B cell (primary cell): Measurements from ENCODE around the gene ESPNL. TPM values are rescaled to one million over a fixed set of nuclear protein-coding genes. Genes with fewer than 3 reads are reported as not detected.
A peak's percentile ranks its signal among the peaks of the same experiment; 100 is the strongest.

Experiments used
- ATAC-seq: fragments of 200-7000 bp; cut with Tn5 transposase; one replicate; pipeline ENCODE4 v1.10.0; 2021; ENCODE audit warnings: low read depth, mild to moderate bottlenecking, moderate number of reproducible peaks, moderate library complexity
- CTCF ChIA-PET: fragments of 350-600 bp; sonication (Branson Sonifier 250); formaldehyde crosslinking; loops from one replicate; lab custom pipeline; 2021; ENCODE audit warnings: antibody characterized with exemption, inconsistent platforms; lab: Charles Lee
- POLR2A ChIA-PET: fragments of 350-600 bp; sonication (Branson Sonifier 250); formaldehyde crosslinking; loops from one replicate; lab custom pipeline; 2021; ENCODE audit warnings: antibody characterized with exemption; lab: Charles Lee
- DNase-seq: peaks from one replicate; pipeline ENCODE4 v3.0.0; 2013
- H2AFZ ChIP-seq: 2 replicates; pipeline ENCODE4 v1.6.1; 2012; ENCODE audit warnings: mild to moderate bottlenecking, low read depth, low read length; ENCODE audit not compliant: insufficient read depth, poor library complexity, severe bottlenecking
- H3K27ac ChIP-seq, 2 donors: 1 replicate in 1 of 2; 2 replicates in 1 of 2; pipeline ENCODE4 v1.5.1; 2012 to 2013; ENCODE audit warnings: low read length in 2 of 2, mild to moderate bottlenecking in 2 of 2, moderate library complexity in 1 of 2
- H3K27me3 ChIP-seq, 4 experiments: fragments of 200-600 bp in 1 of 4; sonication (generic) in 1 of 4; replicated peaks in 1 of 4; 1 replicate in 2 of 4; 2 replicates in 2 of 4; pipeline versions ENCODE4 v1.6.1 to v1.7.0; 2013 to 2016; ENCODE audit warnings: low read length in 3 of 4, mild to moderate bottlenecking in 2 of 4, mixed read lengths in 1 of 4, moderate library complexity in 1 of 4; ENCODE audit not compliant: insufficient read depth in 4 of 4, control insufficient read depth in 3 of 4; ENCODE audit errors: control extremely low read depth in 1 of 4
- H3K36me3 ChIP-seq, 2 experiments: replicated peaks in 1 of 2; 1 replicate in 1 of 2; 2 replicates in 1 of 2; pipeline versions ENCODE4 v1.6.1 to v1.7.1; 2013; ENCODE audit warnings: low read length in 1 of 2; ENCODE audit not compliant: insufficient read depth in 2 of 2, control insufficient read depth in 1 of 2; ENCODE audit errors: control extremely low read depth in 1 of 2, extremely low read depth in 1 of 2
- H3K4me1 ChIP-seq, 2 donors: fragments of 200-600 bp in 1 of 2; sonication (generic) in 1 of 2; 1 replicate in 1 of 2; 2 replicates in 1 of 2; pipeline versions ENCODE4 v1.5.1 to v1.6.1; 2013 to 2017; ENCODE audit warnings: low read length in 2 of 2; ENCODE audit not compliant: control insufficient read depth in 2 of 2, insufficient read depth in 2 of 2
- H3K4me2 ChIP-seq: replicated peaks from 2 replicates; pipeline ENCODE3; 2012; ENCODE audit warnings: mild to moderate bottlenecking, low read depth, low read length; ENCODE audit not compliant: poor library complexity, severe bottlenecking
- H3K4me3 ChIP-seq, 5 experiments: fragments of 200-600 bp in 1 of 5; sonication (generic) in 1 of 5; 1 replicate in 3 of 5; 2 replicates in 2 of 5; pipeline versions ENCODE4 v1.5.1 to v1.7.0; 2011 to 2016; ENCODE audit warnings: low read length in 4 of 5, mild to moderate bottlenecking in 4 of 5, low read depth in 2 of 5, control low read depth in 1 of 5, moderate library complexity in 1 of 5; ENCODE audit not compliant: insufficient read depth in 1 of 5; ENCODE audit errors: control extremely low read depth in 1 of 5, extremely low read depth in 1 of 5
- H3K79me2 ChIP-seq: fragments of 200-600 bp; sonication (generic); one replicate; pipeline ENCODE4 v1.6.0; 2016; ENCODE audit warnings: low read length; ENCODE audit not compliant: control insufficient read depth, insufficient read depth
- H3K9ac ChIP-seq: fragments of 200-600 bp; sonication (generic); 2 replicates; pipeline ENCODE4 v1.6.1; 2017; ENCODE audit warnings: mild to moderate bottlenecking, low read length, moderate library complexity
- H3K9me3 ChIP-seq, 3 donors: one replicate each; pipeline versions ENCODE4 v1.6.1 to v1.7.1; 2013; ENCODE audit warnings: low read length in 2 of 3; ENCODE audit not compliant: control insufficient read depth in 2 of 3, insufficient read depth in 1 of 3; ENCODE audit errors: control extremely low read depth in 1 of 3
- H4K20me1 ChIP-seq: 2 replicates; pipeline ENCODE4 v1.6.0; 2012; ENCODE audit warnings: mild to moderate bottlenecking, low read length; ENCODE audit not compliant: insufficient read depth, control insufficient read depth, poor library complexity, severe bottlenecking
- H3K27ac Mint-ChIP-seq: one replicate; pipeline ENCODE4 v1.8.0; 2021; ENCODE audit warnings: mixed read lengths
- H3K27me3 Mint-ChIP-seq: one replicate; pipeline ENCODE4 v1.8.0; 2021; ENCODE audit warnings: mixed read lengths
- H3K4me1 Mint-ChIP-seq: one replicate; pipeline ENCODE4 v1.8.0; 2021; ENCODE audit warnings: mixed read lengths
- H3K4me3 Mint-ChIP-seq: one replicate; pipeline ENCODE4 v1.8.0; 2021; ENCODE audit warnings: mixed read lengths
- H3K9me3 Mint-ChIP-seq: one replicate; pipeline ENCODE4 v1.8.0; 2022; ENCODE audit warnings: mixed read lengths; ENCODE audit not compliant: insufficient read depth
- CTCF ChIP-seq: fragments of 200-600 bp; IDR thresholded peaks from one replicate; pipeline ENCODE4 v1.8.0; 2022; ENCODE audit warnings: antibody characterized with exemption, mild to moderate bottlenecking
- EZH2 ChIP-seq: IDR thresholded peaks from 2 replicates; pipeline ENCODE4 v1.6.1; 2012; ENCODE audit warnings: borderline replicate concordance, low read depth, mild to moderate bottlenecking, moderate library complexity, low read length; ENCODE audit not compliant: insufficient read depth, poor library complexity, severe bottlenecking
- WGBS: methylation state at CpG from one replicate; pipeline ENCODE4 v1.1.5; 2013; ENCODE audit warnings: missing lambda C conversion rate; ENCODE audit not compliant: insufficient coverage; 5-methylcytosine and 5-hydroxymethylcytosine counted together
- intact Hi-C: fragments of 100-400 bp; cut with micrococcal nuclease; formaldehyde crosslinking; loops from one replicate; pipeline ENCODE4 v1.10.0; 2022
- polyA plus RNA-seq: library from polyadenylated mRNA; depleted of rRNA; stranded (reverse); fragments of >200 nt; gene quantifications from 2 replicates; pipeline ENCODE4 v1.2.3, GENCODE V29; 2012
- total RNA-seq, 2 donors: library from RNA; stranded (reverse); fragments of 120-200 nt in 1 of 2; gene quantifications; 1 replicate in 1 of 2; 2 replicates in 1 of 2; pipeline versions ENCODE4 v1.2.3 to v1.2.4, GENCODE V29; 2013 to 2022

ESPNL gene
- total and polyA plus RNA-seq, 2 donors (not counting 1 experiment from before 2014, with no cell fraction given) = 1.6 to 2.5 TPM

- peak overlapping the region; percentile 51 for H2AFZ ChIP-seq
- Mint-ChIP-seq H3K27ac (no peak overlapping the region), H3K9me3 (no peaks in the 10 kb centered on the region), H3K4me1 (peaks cover 15% of the 10 kb centered on the region), H3K27me3 (peaks cover 15% of the 10 kb centered on the region), H3K4me3 (peak overlapping the region; percentile 84)
- ChIA-PET CTCF (interaction anchor here (2.9 kb wide), 1 partner anchor 104 kb away, joined by 22 read pairs; no protein-coding TSS in a partner anchor), POLR2A (no interaction called here)
- no peak for TF ChIP-seq EZH2
- no peak for TF ChIP-seq CTCF
- peak overlapping the region; percentile 42 for H3K9ac ChIP-seq
- H3K4me3 ChIP-seq = peak overlapping the region in 2 of 5 experiments; percentile 30
- H3K27ac ChIP-seq = no peak overlapping the region
- H3K4me1 ChIP-seq = peaks cover 16 to 19% of the 10 kb centered on the region in 2 donors
- ATAC-seq (peak; percentile 61), DNase-seq (no peak)
- no peaks in the 10 kb centered on the region for H3K36me3 ChIP-seq
- WGBS = 1% methylated on average over 51 of the region's 52 CpGs
- H3K4me2 ChIP-seq = peak overlapping the region; percentile 81
- H3K79me2 ChIP-seq = no peaks in the 10 kb centered on the region
- intact Hi-C loops = no loop called here
- no peaks in the 10 kb centered on the region for H4K20me1 ChIP-seq
- H3K27me3 ChIP-seq = peaks cover 0 to 28% (median 8%) of the 10 kb centered on the region in 4 experiments
- peaks cover 0 to 22% (median 0%) of the 10 kb centered on the region in 3 donors for H3K9me3 ChIP-seq
Observed at GRCh38 chr2:238159071-238159539, 59.0 kb downstream of the ESPNL start.

- Histone ChIP-seq H3K4me2 (peak overlapping the region; percentile 81), H3K4me1 (peaks cover 16 to 19% of the 10 kb centered on the region in 2 donors), H3K4me3 (peak overlapping the region in 1 of 5 experiments; percentile 30), H3K79me2 (no peaks in the 10 kb centered on the region), H3K9ac (peak overlapping the region; percentile 42), H3K36me3 (no peaks in the 10 kb centered on the region), H3K9me3 (peaks cover 0 to 17% (median 0%) of the 10 kb centered on the region in 3 donors), H2AFZ (peak overlapping the region; percentile 51), H3K27ac (no peak overlapping the region), H3K27me3 (peaks cover 0 to 32% (median 8%) of the 10 kb centered on the region in 4 experiments), H4K20me1 (no peaks in the 10 kb centered on the region)
- CTCF ChIA-PET = interaction anchor here (1.0 to 2.9 kb wide), 4 partner anchors 8 to 302 kb away, joined by 3 to 22 read pairs (median 4); no protein-coding TSS in a partner anchor
- POLR2A ChIA-PET = no interaction called here
- DNase-seq = no peak
- Mint-ChIP-seq H3K9me3 (no peaks in the 10 kb centered on the region), H3K4me3 (peak overlapping the region; percentile 84), H3K27me3 (peaks cover 15% of the 10 kb centered on the region), H3K27ac (no peak overlapping the region), H3K4me1 (peaks cover 15% of the 10 kb centered on the region)
- 30% methylated on average over 10 of the region's 10 CpGs for WGBS
- TF ChIP-seq EZH2 = no peak
- no peak for TF ChIP-seq CTCF
- no peak for ATAC-seq
- intact Hi-C loops = loop anchor here (1.0 kb wide), 1 partner anchor 104 kb away; no protein-coding TSS in a partner anchor
Observed at GRCh38 chr2:238159661-238160205, 59.6 kb downstream of the ESPNL start.
